SKM-1 (cell line): ENCODE results near the gene COL12A1.
A peak's percentile ranks its signal among the peaks of the same experiment; 100 is the strongest.
"Not testable (repeated sequence)": the region's sequence is repeated elsewhere in the genome, so short reads cannot be mapped to it uniquely, and the experiment has no call there.

Experiments used
- DNase-seq: peaks from one replicate; lab custom pipeline; 2025; ENCODE audit not compliant: unreplicated experiment; lab: John Stamatoyannopoulos, UW

The COL12A1 gene

DNA sequence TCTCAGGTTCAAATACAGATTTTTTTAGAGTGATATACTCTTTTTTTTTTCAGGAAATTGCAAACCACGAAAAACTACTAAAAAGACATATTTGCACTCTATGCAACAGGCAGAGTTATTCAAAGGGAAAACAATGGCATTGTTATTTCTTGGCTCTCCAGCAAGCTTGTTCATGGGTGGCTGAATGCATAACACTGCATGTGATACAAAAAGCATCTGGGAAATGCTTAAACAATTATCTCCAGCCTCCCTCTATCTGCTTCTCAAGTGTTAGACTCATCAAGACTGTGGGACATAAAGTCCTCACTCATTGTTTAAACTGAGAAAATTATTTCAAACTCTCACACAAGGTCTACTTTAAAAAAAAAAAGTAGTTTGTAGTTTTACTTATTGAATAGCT, 7.3 kb upstream of the COL12A1 start:
- DNase-seq, result no peak

DNA sequence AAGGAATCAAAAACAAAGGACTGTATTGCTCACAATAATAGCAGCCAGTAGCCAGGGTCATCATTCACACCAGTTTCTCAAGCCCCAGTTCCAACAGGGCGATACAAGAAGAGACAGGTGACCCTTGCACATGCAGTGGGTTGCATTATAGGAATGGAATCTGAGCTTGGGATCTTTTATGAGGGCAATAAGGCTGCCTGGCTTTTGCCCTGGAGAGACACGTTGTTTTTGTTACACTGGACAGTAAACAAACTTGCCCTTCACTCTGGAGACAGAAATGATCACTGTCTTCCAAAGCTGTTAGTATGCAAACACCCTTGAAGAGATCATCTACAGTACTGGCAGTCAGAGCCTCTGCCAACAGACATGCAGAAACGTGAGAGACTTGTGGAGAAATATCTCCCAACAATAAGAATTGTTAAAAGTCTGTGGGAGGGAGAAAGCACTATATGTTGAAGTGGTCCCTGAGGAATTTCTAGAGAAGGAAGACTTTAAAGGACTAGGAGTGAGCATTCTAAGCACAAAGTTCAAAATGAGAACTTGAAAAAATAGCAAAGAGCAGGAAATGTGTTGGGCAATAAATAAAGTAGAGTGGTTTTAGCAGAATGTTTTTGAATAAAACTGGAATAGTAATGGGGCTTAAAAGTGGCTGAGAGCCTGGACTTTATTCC, 6.2 kb upstream of the COL12A1 start:
- no peak for DNase-seq

DNA sequence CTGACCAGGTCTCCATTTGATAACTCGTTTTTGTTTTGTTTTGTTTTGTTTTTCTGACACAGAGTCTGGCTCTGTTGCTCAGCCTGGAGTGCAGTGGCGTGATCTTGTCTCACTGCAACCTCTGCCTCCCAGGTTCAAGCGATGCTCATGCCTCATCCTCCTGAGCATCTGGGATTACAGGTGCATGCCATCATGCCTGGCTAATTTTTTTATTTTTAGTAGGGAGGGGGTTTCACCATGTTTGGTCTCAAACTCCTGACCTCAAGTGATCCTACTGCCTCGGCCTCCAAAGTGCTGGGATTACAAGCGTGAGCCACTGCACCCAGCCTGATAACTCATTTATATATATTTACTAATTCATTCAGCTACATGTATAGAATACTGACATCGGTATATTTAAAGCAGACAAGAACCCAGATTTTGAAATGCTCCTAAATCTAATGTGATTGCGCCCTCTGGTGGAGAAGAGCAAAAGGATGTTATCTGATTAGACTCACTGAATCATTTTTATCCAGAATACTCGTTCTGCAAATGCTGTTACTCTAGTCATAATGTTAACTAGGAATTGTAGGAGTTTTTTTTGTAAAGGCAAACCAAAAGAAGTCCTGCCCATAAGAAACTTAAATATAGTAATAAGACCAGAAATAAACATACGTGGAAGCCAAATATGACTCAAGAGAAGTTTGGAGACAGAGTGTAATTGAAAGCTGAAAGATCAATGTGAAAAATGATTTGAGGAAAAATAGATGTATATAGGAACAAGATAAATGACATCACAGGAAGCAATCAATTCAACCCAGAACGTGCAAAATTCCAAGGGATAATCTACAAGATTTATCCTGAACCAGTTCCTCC, 5.3 kb upstream of the COL12A1 start:
- DNase-seq, result no peak

DNA sequence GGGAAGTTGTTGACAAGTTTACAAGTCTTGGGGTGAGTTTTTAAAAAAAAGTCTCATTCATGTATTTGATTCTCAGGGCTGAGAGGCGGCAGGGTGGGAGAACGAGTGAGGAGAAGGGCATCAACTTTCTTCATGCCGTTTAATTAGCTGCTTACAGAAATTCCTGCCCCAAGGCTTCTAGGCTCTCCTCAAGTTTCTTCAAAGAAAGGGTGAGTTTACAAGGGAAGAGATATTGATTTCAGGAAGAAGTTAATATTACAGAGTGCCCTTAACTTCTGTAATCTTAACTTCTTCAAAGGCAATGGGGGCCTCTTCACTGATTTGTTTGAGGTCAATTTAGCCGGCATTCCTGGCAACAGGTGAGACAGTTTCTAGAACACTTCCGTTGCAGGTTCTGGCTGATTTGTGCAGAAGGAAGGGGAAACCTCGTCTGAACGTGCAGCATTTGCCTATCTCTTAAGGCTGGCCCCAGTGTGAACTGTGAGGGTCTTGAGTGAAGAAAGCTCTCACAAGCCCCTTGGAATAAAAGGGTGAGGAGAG, 3.4 kb upstream of the COL12A1 start:
- DNase-seq, result no peak

DNA sequence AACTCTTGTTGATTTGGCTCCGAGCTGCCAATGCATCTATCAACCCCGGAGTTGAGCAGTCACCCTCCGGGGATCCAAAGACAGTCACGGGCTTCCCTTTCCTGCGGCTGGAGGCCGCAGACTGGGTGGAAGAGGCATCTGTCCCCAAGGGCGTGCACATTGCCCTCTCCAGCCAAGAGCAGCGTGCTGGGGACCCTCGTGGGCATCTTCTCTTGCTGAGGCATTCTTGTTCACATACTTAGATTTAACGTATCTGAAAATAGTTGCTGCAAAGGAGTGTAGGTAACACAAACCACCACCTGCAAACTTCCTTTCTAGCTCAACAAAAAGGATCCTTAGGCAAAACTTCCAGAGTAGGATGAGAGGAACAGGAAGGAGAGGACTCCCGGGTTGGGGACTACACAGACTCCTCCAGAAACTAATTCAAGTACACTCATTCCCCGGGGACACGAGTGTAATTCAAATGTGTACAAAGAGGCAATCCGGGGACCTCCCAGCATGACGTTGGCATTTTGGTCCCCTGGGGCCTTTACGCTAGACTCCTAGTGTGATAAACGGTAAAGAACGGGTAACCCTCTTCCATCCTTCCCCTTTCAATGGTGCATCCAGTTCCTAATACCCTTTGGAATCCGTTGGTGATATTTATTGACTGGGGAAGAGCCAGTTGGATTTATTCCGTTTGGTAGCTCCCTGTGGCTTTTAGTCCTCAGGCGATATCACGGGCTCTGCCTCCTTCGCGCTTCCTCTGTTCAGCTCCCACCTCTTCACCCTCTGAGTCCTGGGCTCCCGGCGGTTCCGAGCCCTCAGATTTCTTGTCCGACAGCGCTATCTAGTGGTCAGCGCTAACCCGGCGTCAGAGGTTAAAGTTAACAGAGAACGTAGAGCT, 2.7 kb upstream of the COL12A1 start:
- DNase-seq, result peak; percentile 81

DNA sequence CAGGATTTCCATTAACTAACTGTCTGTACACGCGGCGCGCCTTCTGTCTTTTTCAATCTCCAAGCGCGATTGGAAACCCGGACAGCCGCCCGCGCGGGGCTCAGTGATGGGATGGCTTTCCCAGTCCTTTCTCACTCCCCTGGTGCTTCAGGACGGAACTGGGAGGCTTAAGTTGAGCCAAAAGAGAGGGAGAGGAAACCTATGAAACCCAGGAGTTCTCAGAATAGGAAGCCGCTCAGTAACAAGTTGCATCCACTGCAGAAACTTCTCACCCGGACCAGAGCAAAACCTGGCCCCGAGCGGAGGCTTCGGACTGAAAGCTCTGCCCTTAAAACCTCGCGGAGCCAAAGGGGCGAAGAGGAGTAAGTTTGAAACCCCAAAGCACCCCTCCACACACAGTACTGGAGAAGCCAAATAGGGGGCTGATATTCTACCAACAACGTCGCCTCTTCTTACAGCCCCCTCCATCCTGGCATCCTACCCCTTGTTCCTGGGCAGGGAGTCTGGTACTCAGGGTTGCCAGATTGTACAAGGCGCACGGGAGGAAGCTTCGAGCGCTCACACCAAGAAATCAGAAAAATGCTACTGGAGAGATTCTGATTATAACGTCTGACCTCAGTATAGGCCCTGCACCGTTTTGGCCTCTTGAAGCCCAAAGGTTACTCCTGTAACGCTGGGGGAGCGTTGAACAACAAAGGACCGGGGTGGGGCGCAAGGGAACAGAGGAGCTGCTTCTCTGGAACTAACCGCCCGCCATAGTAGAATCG, 906 bp upstream of the COL12A1 start:
- DNase-seq, result no peak

DNA sequence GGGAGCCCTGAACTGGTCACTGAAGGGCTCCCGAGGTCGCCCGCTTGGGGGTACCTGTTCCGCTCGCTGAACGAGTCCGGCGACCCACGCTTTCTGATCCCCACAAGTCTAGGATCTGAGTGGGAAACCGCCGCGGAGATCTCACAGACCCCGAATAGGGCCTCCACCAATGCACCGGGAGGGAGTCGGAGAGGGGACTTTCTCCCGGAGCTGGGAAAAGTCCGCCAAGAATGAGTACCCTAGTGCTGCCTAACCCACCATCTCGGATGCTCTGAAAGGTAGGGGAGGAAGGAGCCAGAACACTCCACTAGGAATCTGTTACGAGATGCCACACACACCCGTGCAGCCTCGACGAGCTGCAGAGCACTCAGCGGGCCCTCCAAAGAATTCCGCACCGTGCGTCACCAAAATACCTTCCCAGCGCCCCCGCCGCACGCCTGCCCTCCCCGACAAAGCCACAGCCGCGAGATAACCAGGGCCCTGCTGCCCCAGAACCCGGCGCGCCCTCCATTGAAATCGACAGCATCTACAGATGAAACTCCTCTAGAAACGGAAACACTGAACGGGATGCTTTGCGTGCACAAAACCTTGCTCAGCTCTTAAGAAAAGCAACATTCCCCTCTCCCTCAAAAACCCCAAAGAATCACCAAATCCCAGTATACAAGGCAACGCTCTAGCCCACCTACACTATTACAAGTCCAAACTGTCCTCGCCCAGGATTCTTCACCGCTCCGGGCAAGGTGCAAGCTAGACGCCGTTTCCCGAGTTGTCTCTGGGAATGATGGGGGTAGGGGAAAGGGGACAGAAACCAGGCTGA, 686 bp downstream of the COL12A1 start:
- DNase-seq, result no peak

DNA sequence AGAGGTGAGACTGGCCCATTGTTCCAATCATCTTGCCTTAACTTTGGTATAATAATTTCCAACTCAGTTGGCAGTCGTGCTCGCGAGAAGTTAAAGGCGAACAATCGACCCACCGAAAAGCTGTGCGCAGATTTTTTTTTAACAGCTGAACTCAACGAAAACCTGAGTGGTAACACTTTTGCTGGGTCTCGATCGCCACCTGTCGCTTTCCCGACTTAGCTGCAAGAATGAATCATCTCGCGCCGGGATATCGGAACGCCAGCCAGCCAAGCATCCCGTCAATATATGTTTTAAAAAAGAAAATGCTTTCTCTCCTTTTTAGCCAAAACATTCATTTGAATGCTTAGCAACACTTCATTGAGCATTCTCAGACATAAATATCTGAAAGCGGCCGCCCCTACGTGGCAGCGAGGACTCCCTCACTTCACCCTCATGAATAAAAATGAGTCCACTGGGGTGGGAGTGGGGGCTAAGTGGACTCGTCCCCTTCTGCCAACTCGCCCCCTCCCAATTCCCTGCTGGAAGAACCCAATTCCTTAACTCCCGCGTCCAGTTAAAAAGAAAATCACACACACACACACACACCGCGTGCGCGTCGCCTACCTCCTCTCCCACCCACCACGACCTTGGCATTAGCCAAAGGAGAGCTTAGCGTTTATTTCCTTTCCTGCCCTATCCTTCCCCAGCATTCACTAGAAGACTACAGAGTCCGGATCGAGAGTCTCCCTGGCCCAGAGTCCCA, 1.5 kb downstream of the COL12A1 start:
- peak; percentile 47 for DNase-seq

DNA sequence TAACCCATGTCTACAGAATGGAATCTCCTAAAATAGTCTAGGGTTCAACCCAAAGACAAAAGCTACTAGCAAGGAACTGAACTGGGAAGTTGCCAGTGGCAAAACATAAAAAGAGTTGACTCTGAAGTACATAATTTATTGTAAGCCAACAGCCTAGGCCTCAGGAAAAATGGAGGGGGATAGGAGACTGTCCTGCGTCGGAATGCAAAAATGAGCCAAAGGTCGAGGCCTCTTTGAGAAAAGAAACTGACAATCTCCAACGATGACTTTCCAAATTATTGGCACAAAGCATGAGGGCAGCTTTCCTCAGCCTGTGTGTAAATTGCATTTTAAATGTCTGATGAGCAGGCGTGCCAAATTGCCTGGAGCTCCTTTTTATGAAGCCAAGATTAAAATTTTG, 2.1 kb downstream of the COL12A1 start:
- DNase-seq, result no peak

DNA sequence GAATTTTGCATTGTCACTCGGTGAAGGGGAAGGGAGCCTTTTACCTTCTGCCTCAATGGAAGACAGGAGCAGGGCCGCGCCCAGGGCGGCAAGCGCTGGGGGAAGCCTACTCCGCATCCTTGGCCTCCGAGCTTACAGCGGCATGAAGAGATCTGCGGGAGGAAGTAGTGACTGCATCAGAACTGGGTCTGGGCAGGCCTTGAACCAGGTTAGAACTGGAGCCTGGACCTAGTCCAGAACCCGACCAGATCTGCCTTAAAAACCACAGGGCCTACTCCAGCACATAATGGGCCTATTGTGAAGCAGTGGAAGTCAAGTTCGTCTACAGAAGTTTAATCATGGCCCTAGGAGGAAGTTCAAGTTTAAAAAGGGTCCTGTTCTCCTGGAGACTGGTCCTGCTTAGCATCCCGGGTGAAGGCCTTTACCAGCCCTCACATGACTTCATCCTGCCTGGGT, 3.1 kb downstream of the COL12A1 start:
- DNase-seq, result no peak

DNA sequence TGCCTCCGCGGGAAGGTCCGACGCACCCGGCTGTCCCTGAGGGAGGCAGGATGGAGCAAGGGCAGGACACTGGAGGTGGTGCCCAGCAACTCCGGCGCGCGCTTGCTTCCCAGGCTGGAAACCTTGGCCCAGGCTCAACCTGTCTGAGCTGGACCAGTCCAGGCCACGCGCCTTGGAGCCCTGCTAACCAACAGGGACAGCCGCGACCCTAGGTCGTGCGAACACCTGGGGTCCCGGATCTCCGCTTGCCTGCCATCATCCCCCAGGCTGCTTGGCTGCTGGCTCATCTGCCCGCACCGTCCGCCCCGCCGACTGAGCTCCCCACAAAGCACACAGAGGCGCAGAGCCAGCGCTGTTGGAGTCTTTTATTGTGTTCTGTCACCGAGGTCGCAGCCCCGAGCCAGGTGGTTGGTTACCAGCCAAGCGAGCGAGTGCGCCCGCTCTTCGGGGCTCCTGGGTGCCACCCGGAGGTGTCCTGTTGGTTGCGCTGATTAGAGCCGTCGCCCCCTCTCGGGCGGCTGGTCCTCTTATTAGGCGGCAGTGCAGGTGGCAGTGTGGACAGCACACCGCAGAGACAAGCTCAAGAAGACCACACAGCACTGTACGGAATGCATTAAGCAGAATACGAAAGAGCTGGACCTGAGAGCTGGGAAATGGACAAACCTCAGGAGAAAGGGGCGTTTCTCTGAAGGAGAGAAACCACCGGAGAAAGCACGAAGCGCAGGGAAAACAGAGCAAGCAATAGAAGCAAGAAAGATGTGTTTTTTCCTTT, 3.8 kb downstream of the COL12A1 start:
- DNase-seq, result no peak

DNA sequence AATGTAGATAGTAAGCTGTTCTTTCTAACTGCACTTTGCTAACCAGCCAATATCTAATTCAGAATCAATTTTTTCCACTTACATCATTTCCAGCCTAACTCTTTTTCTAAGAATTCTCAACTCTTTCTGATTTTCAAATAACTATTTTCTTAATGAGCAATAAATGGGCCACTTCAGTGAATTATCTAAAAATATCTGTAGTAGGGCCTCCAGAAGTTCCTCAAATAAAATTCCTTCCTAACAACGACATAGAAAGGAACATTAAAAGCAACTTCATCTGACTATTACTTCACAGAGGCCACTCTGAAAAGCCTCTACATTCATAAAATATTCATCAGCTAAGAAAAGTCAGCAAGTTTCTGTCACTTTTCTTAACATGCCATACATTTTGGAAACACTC, 4.8 kb downstream of the COL12A1 start:
- DNase-seq, result no peak

DNA sequence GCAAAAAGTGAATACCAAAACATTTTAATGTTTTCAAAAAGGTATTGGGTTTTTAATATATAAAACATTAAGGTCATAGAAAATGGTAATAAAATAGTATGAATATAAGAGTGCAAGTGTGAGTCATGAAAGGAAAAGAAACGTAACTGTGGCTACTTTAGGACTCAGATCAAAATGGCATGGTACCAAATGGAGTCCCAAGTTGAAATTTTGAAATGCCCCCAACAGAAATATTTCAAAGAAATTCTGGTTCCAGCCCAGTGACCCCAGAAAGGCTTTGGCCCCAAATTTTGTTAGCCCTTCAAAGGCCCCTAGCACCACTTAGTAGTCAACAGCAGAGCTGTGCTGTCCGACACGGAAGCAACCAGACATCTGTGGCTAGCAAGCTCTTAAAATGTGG, 6.0 kb downstream of the COL12A1 start:
- no peak for DNase-seq

DNA sequence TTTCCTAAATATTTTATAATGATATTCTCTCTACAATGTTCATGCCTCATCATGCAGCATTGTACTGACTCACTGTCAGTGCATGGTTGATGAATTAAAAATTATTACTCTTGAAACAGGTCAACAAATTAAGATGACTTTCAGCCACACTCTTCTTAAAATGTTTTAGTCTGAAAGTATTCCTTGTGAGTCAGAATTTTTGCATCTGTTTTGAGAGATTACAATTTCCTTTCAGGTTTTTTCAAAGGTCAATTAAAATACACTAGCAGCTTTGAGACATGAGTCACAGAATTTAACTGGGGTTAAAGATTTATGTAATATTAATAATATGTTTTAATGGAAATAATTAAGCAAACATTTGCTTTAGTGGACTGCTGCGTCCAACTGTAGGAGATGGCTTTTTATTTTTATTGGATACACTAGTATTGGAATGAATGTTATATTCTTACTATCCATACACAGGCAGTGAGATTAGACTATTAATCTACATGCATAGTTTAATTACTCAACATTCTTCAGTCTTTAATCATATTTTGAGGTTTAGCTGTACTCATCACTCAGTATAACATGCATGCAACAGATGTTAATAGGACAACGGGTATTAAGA, 9.7 kb downstream of the COL12A1 start:
- no peak for DNase-seq

DNA sequence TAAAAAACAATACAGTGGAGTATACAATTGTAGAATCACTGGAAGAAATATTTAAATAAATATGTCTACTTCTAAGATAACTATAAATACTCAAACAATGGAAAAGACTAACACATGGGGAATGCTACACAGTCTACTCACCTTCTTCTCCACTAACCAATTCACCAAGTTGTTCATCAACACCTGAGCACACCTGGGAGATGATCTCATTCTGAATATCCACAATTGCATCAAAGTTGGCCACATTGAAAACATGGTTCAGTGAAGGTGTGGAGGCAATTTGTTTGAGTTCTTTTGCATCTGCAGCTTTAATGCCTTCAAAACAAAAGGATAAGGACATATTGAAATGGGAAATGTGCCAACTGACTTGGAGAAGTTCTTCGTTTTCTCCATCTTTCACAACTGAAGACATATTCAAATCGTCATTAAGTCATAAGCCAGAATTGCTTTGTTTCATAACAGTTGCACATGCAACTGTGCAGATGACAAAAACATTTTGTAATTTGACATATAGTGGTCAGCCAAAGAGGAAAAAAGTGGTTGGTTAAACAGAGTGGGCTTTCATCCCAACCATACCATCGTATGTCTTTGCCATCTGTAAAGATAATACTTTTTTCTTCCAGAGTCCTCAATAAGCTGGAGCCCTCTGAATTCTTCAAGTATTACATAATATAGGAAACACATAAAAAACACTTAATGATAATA, 17.5 kb downstream of the COL12A1 start:
- no peak for DNase-seq

DNA sequence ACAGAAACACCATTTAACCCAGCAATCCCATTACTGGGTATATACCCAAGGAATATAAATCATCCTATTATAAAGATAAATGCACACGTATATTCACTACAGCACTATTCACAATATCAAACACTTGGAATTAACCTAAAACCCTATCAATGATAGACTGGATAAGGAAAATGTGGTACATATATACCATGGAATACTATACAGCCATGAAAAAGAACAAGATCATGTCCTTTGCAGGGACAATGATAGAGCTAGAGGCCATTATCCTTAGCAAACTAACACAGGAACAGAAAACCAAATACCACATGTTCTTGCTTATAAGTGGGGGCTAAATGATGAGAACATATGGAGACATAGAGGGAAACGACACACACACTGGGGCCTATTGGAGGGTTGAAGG, 19.3 kb downstream of the COL12A1 start:
- not testable (repeated sequence) for DNase-seq

DNA sequence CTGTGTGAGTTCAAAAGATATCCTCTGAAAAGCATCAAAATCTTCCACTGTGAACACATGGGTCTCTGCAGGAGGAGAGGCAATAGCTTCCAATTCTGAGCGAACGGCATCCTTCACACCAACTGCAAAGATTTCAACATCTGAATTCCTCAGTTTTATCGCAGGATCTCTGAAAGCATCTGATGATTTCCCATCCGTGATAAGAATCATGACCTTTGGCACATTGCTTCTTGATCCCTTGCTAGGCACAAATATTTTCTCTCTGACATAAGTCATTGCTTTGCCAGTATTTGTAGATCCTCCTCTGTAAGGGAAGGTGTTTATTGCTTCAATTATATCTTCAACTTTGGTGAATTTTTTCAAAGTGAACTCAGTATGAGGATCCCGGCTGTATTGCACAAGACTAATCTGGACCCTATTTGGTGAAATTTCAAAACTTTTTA, 22.7 kb downstream of the COL12A1 start:
- no peak for DNase-seq
